ENCODE measurements around the gene KIN. TPM values are rescaled to one million over a fixed set of nuclear protein-coding genes. Genes with fewer than 3 reads are reported as not detected.
A peak's percentile ranks its signal among the peaks of the same experiment; 100 is the strongest.

KIN gene
- 22.6 TPM for polyA plus RNA-seq (2013, experiment 1 of 4)
- 22.1 TPM for polyA plus RNA-seq (2013, experiment 2 of 4)
- polyA plus RNA-seq (2013, experiment 3 of 4): 18.9 TPM
- polyA plus RNA-seq (2013, experiment 4 of 4): 20.8 TPM

DNA sequence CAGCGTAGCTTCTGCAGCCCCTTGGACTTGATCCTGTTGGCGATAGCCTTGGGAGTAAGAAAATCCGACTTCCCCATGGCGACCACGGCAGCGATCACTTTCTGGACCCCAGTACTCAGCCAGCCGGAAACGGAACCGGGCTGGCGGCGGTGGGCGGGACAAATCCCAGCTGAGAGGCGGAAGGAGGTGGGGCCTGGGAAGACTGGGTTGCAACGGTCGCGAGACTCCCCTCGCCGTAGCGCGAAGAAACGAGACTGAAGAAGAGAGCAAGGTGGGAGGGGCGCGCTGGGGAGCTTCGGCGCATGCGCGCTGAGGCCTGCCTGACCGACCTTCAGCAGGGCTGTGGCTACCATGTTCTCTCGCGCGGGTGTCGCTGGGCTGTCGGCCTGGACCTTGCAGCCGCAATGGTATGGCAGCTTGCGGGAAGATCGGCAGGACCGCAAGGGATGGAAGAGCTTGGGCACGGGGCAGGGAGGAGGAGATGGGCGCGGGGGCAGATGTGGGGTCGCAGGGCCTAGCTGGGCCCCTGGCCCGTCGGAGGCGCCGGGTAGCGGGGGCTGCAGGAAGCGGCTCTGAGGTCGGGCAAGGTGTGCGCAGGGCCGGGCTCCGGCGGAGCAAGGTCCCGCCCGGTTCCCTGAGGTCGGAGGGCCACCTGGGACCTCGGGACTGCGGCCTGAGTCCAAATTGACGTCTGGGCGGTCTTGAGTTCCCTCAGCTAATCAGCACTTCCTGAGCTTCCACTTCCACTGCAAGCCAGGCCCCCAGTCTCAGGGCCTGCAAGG is at the start of gene KIN, which contains the start of gene ATP5F1C:
Gene KIN (minus strand): TSS at position 137 of the 782 bp plus-strand sequence. CDS start 60 bp downstream, at position 77.
Gene ATP5F1C (plus strand): TSS at position 321 of the 782 bp plus-strand sequence. CDS start 31 bp downstream, at position 352.
- no peaks in the 10 kb centered on the region for H3K9me3 ChIP-seq (ENCODE audit: control insufficient read depth, low read length)
- peak within 1 kb of the TSS; percentile 85 for H3K4me3 ChIP-seq (ENCODE audit: insufficient read depth, low read depth, low read length)
- H3K27ac ChIP-seq (ENCODE audit: insufficient read depth, low read depth, low read length, poor library complexity, severe bottlenecking): no peak within 1 kb of the TSS
- no peaks in the 10 kb centered on the region for H3K36me3 ChIP-seq (ENCODE audit: control insufficient read depth, insufficient read depth, low read length)
- peaks cover 4% of the 10 kb centered on the region for H3K4me1 ChIP-seq (ENCODE audit: control insufficient read depth, insufficient read depth, low read length)
- WGBS, 2 experiments: 0 to 1% methylated on average over 59 of the region's 59 CpGs
- no peaks in the 10 kb centered on the region for H3K27me3 ChIP-seq (ENCODE audit: control insufficient read depth, insufficient read depth, low read length, poor library complexity, severe bottlenecking)

DNA sequence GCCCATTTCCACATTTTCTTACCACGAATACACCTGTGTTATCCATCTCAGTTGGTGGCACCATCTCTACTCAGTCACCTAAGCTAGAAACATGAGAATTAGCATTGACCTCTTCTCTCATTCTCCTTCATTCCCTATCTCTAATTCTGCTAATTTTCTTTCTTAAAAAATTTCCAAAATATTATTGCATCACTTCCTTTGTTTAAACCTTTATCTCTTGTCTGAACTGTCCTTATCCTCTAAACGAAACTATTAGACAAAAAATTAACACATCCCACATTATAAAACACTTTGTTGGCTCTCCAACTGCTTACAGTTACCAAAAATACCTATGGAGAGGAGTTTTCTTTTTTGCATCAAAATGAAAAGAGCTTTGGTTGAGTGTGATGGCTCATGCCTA is 48.8 kb upstream of the KIN start:
- Histone ChIP-seq H3K4me1 (ENCODE audit: control insufficient read depth, insufficient read depth, low read length) (no peaks in the 10 kb centered on the region), H3K27me3 (ENCODE audit: control insufficient read depth, insufficient read depth, low read length, poor library complexity, severe bottlenecking) (no peaks in the 10 kb centered on the region), H3K9me3 (ENCODE audit: control insufficient read depth, low read length) (no peaks in the 10 kb centered on the region), H3K27ac (ENCODE audit: insufficient read depth, low read depth, low read length, poor library complexity, severe bottlenecking) (no peak overlapping the region), H3K36me3 (ENCODE audit: control insufficient read depth, insufficient read depth, low read length) (no peaks in the 10 kb centered on the region), H3K4me3 (ENCODE audit: insufficient read depth, low read depth, low read length) (no peak overlapping the region)
- 92 to 97% methylated on average over 2 of the region's 2 CpGs for WGBS, 2 experiments

- 100% methylated on average over 1 to 2 of the region's 3 CpGs for WGBS, 2 experiments
- H3K4me1 ChIP-seq (ENCODE audit: control insufficient read depth, insufficient read depth, low read length): no peaks in the 10 kb centered on the region
- H3K4me3 ChIP-seq (ENCODE audit: insufficient read depth, low read depth, low read length): no peak overlapping the region
- H3K27me3 ChIP-seq (ENCODE audit: control insufficient read depth, insufficient read depth, low read length, poor library complexity, severe bottlenecking): no peaks in the 10 kb centered on the region
- H3K9me3 ChIP-seq (ENCODE audit: control insufficient read depth, low read length): no peaks in the 10 kb centered on the region
- no peak overlapping the region for H3K27ac ChIP-seq (ENCODE audit: insufficient read depth, low read depth, low read length, poor library complexity, severe bottlenecking)
- no peaks in the 10 kb centered on the region for H3K36me3 ChIP-seq (ENCODE audit: control insufficient read depth, insufficient read depth, low read length)
Observed at GRCh38 chr10:7834262-7834661, 46.5 kb upstream of the KIN start.

- H3K9me3 ChIP-seq (ENCODE audit: control insufficient read depth, low read length): no peaks in the 10 kb centered on the region
- no peaks in the 10 kb centered on the region for H3K4me1 ChIP-seq (ENCODE audit: control insufficient read depth, insufficient read depth, low read length)
- no peak overlapping the region for H3K4me3 ChIP-seq (ENCODE audit: insufficient read depth, low read depth, low read length)
- H3K36me3 ChIP-seq (ENCODE audit: control insufficient read depth, insufficient read depth, low read length): no peaks in the 10 kb centered on the region
- H3K27ac ChIP-seq (ENCODE audit: insufficient read depth, low read depth, low read length, poor library complexity, severe bottlenecking): no peak overlapping the region
- no peaks in the 10 kb centered on the region for H3K27me3 ChIP-seq (ENCODE audit: control insufficient read depth, insufficient read depth, low read length, poor library complexity, severe bottlenecking)
Observed at GRCh38 chr10:7833210-7833609, 45.4 kb upstream of the KIN start.

DNA sequence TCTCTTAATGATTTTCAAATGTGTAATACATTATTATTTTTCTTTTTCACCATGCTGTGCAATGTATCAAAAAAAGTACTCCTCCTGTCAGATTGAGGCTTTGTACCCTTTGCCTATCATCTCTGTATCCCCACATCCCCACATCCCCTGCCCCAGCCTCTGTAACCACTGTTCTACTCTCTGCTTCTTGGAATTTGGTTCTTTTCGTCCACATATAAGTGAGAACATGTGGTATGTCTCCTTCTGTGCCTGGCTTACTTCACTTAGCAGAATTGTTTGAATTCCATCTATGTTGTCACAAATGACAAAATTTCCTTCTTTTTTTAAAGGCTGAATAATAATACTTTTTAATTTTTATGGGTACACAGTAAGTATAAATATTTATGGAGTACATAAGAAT is 44.3 kb upstream of the KIN start:
- WGBS, 2 experiments: 80 to 89% methylated on average over 1 of the region's 1 CpG

DNA sequence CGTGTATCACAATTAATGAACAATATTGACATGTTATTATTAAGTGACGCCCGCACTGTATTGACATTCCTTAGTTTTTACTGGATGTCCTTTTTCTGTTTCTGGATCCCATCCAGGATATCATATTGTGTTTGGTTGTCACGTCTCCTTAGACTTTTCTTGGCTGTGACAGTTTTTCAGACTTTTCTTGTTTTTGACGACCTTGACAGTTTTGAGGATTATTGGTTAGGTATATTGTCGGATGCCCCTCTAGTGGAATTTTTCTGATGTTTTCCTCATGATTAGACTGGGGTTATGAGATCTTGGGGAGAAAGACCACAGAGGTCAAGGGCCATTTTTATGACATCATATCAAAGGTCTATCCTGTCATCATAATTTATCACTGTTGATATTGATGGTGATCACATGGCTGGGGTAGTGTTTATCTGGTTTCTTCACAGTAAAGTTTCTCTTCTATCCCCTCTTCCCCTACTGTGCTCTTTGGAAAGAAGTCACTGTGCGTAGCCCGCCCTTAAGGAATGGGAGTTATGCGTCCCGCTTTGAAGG is 41.6 kb upstream of the KIN start:
- H3K4me3 ChIP-seq (ENCODE audit: insufficient read depth, low read depth, low read length): no peak overlapping the region
- H3K36me3 ChIP-seq (ENCODE audit: control insufficient read depth, insufficient read depth, low read length): peaks cover 8% of the 10 kb centered on the region
- no peaks in the 10 kb centered on the region for H3K27me3 ChIP-seq (ENCODE audit: control insufficient read depth, insufficient read depth, low read length, poor library complexity, severe bottlenecking)
- H3K27ac ChIP-seq (ENCODE audit: insufficient read depth, low read depth, low read length, poor library complexity, severe bottlenecking): no peak overlapping the region
- no peaks in the 10 kb centered on the region for H3K4me1 ChIP-seq (ENCODE audit: control insufficient read depth, insufficient read depth, low read length)
- WGBS, 2 experiments: 87 to 91% methylated on average over 7 to 8 of the region's 10 CpGs
- no peaks in the 10 kb centered on the region for H3K9me3 ChIP-seq (ENCODE audit: control insufficient read depth, low read length)

More for the DNA sequence above, 44.3 kb upstream of the KIN start:
- H3K36me3 ChIP-seq (ENCODE audit: control insufficient read depth, insufficient read depth, low read length): no peaks in the 10 kb centered on the region
- no peaks in the 10 kb centered on the region for H3K4me1 ChIP-seq (ENCODE audit: control insufficient read depth, insufficient read depth, low read length)
- H3K4me3 ChIP-seq (ENCODE audit: insufficient read depth, low read depth, low read length): no peak overlapping the region
- no peaks in the 10 kb centered on the region for H3K27me3 ChIP-seq (ENCODE audit: control insufficient read depth, insufficient read depth, low read length, poor library complexity, severe bottlenecking)
- no peak overlapping the region for H3K27ac ChIP-seq (ENCODE audit: insufficient read depth, low read depth, low read length, poor library complexity, severe bottlenecking)
- no peaks in the 10 kb centered on the region for H3K9me3 ChIP-seq (ENCODE audit: control insufficient read depth, low read length)

DNA sequence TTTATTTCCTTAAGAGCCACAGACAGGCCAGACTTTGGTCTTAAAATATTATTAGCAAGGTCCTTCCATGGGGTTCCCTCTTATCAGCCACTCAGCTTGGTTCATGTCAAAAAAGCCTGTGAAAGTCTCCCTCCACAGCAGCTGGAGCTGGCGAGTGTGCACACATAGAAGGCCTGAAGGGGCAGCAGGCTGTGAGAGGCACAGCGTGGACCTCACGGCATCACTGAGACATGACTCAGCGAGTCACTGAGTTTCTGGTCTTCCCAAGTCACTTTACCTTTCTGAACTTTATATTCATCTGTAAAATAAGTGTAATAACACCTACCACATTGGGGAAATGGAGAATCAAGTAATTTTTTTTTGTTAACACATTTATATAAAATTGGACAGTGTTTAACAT is 39.2 kb upstream of the KIN start:
- no peaks in the 10 kb centered on the region for H3K27me3 ChIP-seq (ENCODE audit: control insufficient read depth, insufficient read depth, low read length, poor library complexity, severe bottlenecking)
- no peak overlapping the region for H3K4me3 ChIP-seq (ENCODE audit: insufficient read depth, low read depth, low read length)
- WGBS, 2 experiments: 89 to 90% methylated on average over 4 of the region's 4 CpGs
- H3K9me3 ChIP-seq (ENCODE audit: control insufficient read depth, low read length): no peaks in the 10 kb centered on the region
- no peak overlapping the region for H3K27ac ChIP-seq (ENCODE audit: insufficient read depth, low read depth, low read length, poor library complexity, severe bottlenecking)
- H3K4me1 ChIP-seq (ENCODE audit: control insufficient read depth, insufficient read depth, low read length): no peaks in the 10 kb centered on the region
- peaks cover 8% of the 10 kb centered on the region for H3K36me3 ChIP-seq (ENCODE audit: control insufficient read depth, insufficient read depth, low read length)

- 86 to 93% methylated on average over 1 to 2 of the region's 3 CpGs for WGBS, 2 experiments
- Histone ChIP-seq H3K27ac (ENCODE audit: insufficient read depth, low read depth, low read length, poor library complexity, severe bottlenecking) (no peak overlapping the region), H3K9me3 (ENCODE audit: control insufficient read depth, low read length) (no peaks in the 10 kb centered on the region), H3K4me3 (ENCODE audit: insufficient read depth, low read depth, low read length) (no peak overlapping the region), H3K4me1 (ENCODE audit: control insufficient read depth, insufficient read depth, low read length) (no peaks in the 10 kb centered on the region), H3K27me3 (ENCODE audit: control insufficient read depth, insufficient read depth, low read length, poor library complexity, severe bottlenecking) (no peaks in the 10 kb centered on the region), H3K36me3 (ENCODE audit: control insufficient read depth, insufficient read depth, low read length) (peaks cover 8% of the 10 kb centered on the region)
Observed at GRCh38 chr10:7824251-7824650, 36.5 kb upstream of the KIN start.

DNA sequence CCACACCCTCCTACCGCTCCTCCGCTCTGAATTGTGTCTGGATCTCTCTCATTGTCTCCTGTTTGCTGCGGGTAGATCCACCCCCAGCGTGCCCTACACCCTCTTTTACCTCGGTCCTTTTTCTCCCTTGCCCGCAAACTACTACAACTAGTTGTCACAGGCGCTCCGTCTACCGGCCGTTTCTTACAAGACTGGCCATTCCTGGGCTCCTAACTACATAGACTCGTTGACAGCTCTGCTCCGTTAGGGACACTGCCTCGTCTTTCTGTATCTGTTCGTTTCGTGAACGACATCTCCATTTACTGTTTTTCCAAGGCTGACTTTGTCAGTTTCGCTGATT is 31.3 kb upstream of the KIN start:
- 2% methylated on average over 17 of the region's 17 CpGs for WGBS, 2 experiments
- no peaks in the 10 kb centered on the region for H3K9me3 ChIP-seq (ENCODE audit: control insufficient read depth, low read length)
- peaks cover 10% of the 10 kb centered on the region for H3K27me3 ChIP-seq (ENCODE audit: control insufficient read depth, insufficient read depth, low read length, poor library complexity, severe bottlenecking)
- no peaks in the 10 kb centered on the region for H3K36me3 ChIP-seq (ENCODE audit: control insufficient read depth, insufficient read depth, low read length)
- H3K4me3 ChIP-seq (ENCODE audit: insufficient read depth, low read depth, low read length): peak overlapping the region; percentile 86
- H3K27ac ChIP-seq (ENCODE audit: insufficient read depth, low read depth, low read length, poor library complexity, severe bottlenecking): no peak overlapping the region
- no peaks in the 10 kb centered on the region for H3K4me1 ChIP-seq (ENCODE audit: control insufficient read depth, insufficient read depth, low read length)

GRCh38 chr10:7818295-7819120 is 30.7 kb upstream of the KIN start, which contains the start of gene TAF3:
Gene TAF3 (plus strand): TSS chr10:7818505. CDS start chr10:7818710, 205 bp downstream.
- Histone ChIP-seq H3K27ac (ENCODE audit: insufficient read depth, low read depth, low read length, poor library complexity, severe bottlenecking) (peak within 1 kb of the TSS; percentile 30), H3K27me3 (ENCODE audit: control insufficient read depth, insufficient read depth, low read length, poor library complexity, severe bottlenecking) (peaks cover 10% of the 10 kb centered on the region), H3K36me3 (ENCODE audit: control insufficient read depth, insufficient read depth, low read length) (no peaks in the 10 kb centered on the region), H3K4me1 (ENCODE audit: control insufficient read depth, insufficient read depth, low read length) (no peaks in the 10 kb centered on the region), H3K4me3 (ENCODE audit: insufficient read depth, low read depth, low read length) (peak within 1 kb of the TSS; percentile 86), H3K9me3 (ENCODE audit: control insufficient read depth, low read length) (no peaks in the 10 kb centered on the region)
- WGBS, 2 experiments: 0% methylated on average over 77 of the region's 77 CpGs
